ENCODE results near the gene AHSG. TPM values are rescaled to one million over a fixed set of nuclear protein-coding genes. Genes with fewer than 3 reads are reported as not detected.

Gene AHSG
- total RNA-seq, 1 experiment from 2014 or later, result 1.6 TPM

DNA sequence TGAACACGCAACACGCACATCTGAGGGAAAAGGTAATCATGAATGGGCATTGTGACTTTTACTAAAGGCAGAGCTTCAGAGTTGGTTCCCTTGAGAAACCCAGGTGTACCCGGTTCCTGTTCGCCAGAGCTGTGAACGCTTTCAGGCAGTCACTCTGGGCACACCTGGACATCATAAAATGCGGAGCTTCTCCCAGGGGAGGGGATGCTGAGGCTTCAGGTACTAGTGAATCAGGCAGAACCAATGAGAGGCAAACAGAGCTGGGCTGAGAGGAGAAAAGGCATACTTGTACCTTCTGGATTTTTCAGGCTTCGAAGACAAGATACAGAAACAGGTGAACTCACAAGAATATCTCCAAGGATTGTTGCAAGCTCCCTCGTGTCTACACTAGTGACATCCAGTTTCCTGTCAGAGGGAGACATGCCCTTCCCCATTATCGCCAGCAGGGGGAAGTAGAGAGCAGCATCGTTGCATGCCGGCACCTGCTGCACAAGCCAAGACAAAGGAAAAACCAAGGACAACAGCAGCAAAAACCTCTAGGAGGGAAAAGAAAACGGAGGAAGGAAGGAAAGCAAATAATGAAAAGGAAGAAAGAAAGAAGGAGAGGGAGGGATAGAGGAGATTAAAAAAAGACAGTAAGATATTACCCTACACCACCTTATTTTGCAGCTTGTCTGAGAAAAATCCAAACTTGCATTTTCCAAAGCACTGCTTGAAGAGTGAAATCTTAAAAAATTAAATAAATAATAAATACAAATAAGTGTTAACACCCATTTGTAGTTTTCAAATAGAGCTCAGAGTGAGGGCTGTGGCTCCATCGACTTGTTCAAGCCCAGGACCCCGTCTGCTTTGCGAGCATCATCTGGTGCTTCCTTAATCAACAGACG is 2.0 kb downstream of the AHSG start:
- DNase-seq (ENCODE audit: low read depth, low spot score) (peak; percentile 62), ATAC-seq (peak; percentile 67)
- RAD21 ChIA-PET (ENCODE audit: low non-redundant PET in 1 of 2, low total read pairs in 2 of 2, uncharacterized antibody in 2 of 2, unreplicated experiment in 2 of 2), result interaction anchor here (0.7 to 1.4 kb wide), 3 partner anchors 29 to 206 kb away, joined by 3 to 5 read pairs (median 5); no protein-coding TSS in a partner anchor
- no TSS peak for BruUV-seq (replicated peaks)
- H3K79me2 ChIP-seq (ENCODE audit: insufficient read depth, low read length), result no peaks in the 10 kb centered on the region
- no peak for TF ChIP-seq SIN3A (IDR thresholded peaks at IDR 0.05; ENCODE audit: low read depth)
- no peak for TF ChIP-seq POLR2A (IDR thresholded peaks at IDR 0.05; ENCODE audit: borderline replicate concordance, extremely low read depth, insufficient read depth, insufficient read length)
- TF ChIP-seq, protein P1, sequence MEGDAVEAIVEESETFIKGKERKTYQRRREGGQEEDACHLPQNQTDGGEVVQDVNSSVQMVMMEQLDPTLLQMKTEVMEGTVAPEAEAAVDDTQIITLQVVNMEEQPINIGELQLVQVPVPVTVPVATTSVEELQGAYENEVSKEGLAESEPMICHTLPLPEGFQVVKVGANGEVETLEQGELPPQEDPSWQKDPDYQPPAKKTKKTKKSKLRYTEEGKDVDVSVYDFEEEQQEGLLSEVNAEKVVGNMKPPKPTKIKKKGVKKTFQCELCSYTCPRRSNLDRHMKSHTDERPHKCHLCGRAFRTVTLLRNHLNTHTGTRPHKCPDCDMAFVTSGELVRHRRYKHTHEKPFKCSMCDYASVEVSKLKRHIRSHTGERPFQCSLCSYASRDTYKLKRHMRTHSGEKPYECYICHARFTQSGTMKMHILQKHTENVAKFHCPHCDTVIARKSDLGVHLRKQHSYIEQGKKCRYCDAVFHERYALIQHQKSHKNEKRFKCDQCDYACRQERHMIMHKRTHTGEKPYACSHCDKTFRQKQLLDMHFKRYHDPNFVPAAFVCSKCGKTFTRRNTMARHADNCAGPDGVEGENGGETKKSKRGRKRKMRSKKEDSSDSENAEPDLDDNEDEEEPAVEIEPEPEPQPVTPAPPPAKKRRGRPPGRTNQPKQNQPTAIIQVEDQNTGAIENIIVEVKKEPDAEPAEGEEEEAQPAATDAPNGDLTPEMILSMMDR (IDR thresholded peaks at IDR 0.05 in 2 of 3, conservative IDR thresholded peaks at IDR 0.05 in 1 of 3; ENCODE audit: borderline replicate concordance in 1 of 3, insufficient read depth in 1 of 3, low read depth in 2 of 3, low read length in 2 of 3), result peak; percentile 88 to 99 (median 98)
- TF ChIP-seq ELF1 (IDR thresholded peaks at IDR 0.05; ENCODE audit: borderline replicate concordance, low read depth), result no peak; the same call in 1 of the 2 replicates
- TF ChIP-seq EGR1 (IDR thresholded peaks at IDR 0.05; ENCODE audit: low read depth), result no peak
- no peak for TF ChIP-seq EZH2 (IDR thresholded peaks at IDR 0.05)
- peak; percentile 43 for TF ChIP-seq YY1 (IDR thresholded peaks at IDR 0.05; ENCODE audit: extremely low read depth, insufficient replicate concordance, low read depth, low read length)
- peak; percentile 47; the same call in 1 of the 2 replicates for TF ChIP-seq CBX3 (IDR thresholded peaks at IDR 0.05; ENCODE audit: low read depth)
- no peak for TF ChIP-seq FOSL1 (IDR thresholded peaks at IDR 0.05; ENCODE audit: low read depth)
- peak; percentile 88 for TF ChIP-seq MAX (IDR thresholded peaks at IDR 0.05)
- TF ChIP-seq RAD21 (IDR thresholded peaks at IDR 0.05; ENCODE audit: low read depth), result peak; percentile 82
- no peaks in the 10 kb centered on the region for H4K20me1 ChIP-seq (ENCODE audit: insufficient read depth)
- POLR2A ChIA-PET, result interaction anchor here (0.7 to 1.6 kb wide), 3 partner anchors 139 to 207 kb away, joined by 3 read pairs; no protein-coding TSS in a partner anchor
- H3K27ac ChIP-seq (ENCODE audit: low read depth, low read length), result no peak overlapping the region
- no peaks in the 10 kb centered on the region for H3K36me3 ChIP-seq (ENCODE audit: control insufficient read depth in 1 of 2, insufficient read depth in 2 of 2, low read length in 2 of 2)
- no peaks in the 10 kb centered on the region for H3K27me3 ChIP-seq (ENCODE audit: insufficient read depth, low read length)
- no peak overlapping the region for H3K4me3 ChIP-seq (replicated peaks in 1 of 2; ENCODE audit: low read depth in 1 of 2, low read length in 2 of 2)
- H3K9ac ChIP-seq (ENCODE audit: low read length), result no peak overlapping the region
- H3K9me3 ChIP-seq (ENCODE audit: control insufficient read depth in 1 of 2, insufficient read depth in 1 of 2, low read depth in 1 of 2, low read length in 2 of 2), result no peaks in the 10 kb centered on the region
- peaks cover 2 to 21% of the 10 kb centered on the region in 2 experiments; a peak in 2 of 4 replicates for H3K4me1 ChIP-seq (ENCODE audit: control insufficient read depth in 1 of 2, insufficient read depth in 2 of 2, low read length in 2 of 2)
- peak overlapping the region; percentile 55 for H3K4me2 ChIP-seq (ENCODE audit: low read length)
- no peaks in the 10 kb centered on the region for H3K9me2 ChIP-seq (ENCODE audit: insufficient read depth)
- intact Hi-C loops (cut with micrococcal nuclease), result loop anchor here (1.0 to 5.0 kb wide), 3 partner anchors 138 to 358 kb away; no protein-coding TSS in a partner anchor
- CTCF ChIA-PET, result interaction anchor here (0.6 to 8.4 kb wide), 23 partner anchors 8 to 671 kb away, joined by 3 to 64 read pairs (median 4); partner anchors contain the start of gene DNAJB11
- H2AFZ ChIP-seq (ENCODE audit: low read depth, low read length, poor library complexity, severe bottlenecking), result peak overlapping the region; percentile 100

Data from HCT116 (cell line).